Hippocampal formation (tissue), 2 donors: ENCODE results near the gene OR13F1.
"Not testable (repeated sequence)": the region's sequence is repeated elsewhere in the genome, so short reads cannot be mapped to it uniquely, and the experiment has no call there.

Source experiments
- DNase-seq, 2 donors: peaks; one replicate each; lab custom pipeline; 2025; lab: John Stamatoyannopoulos, UW

OR13F1 gene, protein sequence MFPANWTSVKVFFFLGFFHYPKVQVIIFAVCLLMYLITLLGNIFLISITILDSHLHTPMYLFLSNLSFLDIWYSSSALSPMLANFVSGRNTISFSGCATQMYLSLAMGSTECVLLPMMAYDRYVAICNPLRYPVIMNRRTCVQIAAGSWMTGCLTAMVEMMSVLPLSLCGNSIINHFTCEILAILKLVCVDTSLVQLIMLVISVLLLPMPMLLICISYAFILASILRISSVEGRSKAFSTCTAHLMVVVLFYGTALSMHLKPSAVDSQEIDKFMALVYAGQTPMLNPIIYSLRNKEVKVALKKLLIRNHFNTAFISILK

DNA sequence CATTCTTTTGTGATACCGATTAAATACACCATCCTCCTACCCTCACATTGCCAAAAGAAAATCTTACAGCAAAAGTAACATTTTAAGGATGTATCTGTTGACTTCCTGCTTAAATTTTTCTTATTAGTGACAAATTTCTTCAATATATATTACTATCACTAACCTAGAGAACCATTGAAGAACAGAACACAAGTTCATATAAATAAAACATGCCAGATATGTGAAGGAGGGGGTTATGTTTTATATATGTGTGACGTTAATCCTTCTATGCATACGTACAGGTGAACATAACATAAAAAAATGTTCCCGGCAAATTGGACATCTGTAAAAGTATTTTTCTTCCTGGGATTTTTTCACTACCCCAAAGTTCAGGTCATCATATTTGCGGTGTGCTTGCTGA, at the start of gene OR13F1:
TSS of gene OR13F1 (plus strand) at position 301 of the 400 bp plus-strand sequence. CDS start at position 301, 0 bp downstream.
- no peak for DNase-seq

DNA sequence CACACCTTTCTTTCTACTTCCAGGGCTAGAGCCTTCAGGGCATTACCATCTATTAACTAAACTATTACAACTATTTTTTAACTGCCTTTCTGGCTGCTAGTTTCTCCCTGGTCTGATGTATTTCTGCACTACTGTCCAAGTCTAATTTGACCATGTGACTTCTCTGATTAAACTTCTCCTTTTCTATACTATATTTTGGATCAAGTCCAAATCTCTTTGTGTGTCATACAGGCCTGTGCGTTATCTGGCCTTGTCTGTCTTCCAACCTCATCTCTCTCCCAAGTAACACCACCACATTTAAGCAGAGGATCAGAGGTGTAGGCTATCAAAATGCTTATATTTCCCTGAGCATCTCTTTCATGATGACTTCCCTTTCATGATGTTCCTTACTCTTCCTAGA, 47.2 kb upstream of the OR13F1 start:
- no peak for DNase-seq

DNA sequence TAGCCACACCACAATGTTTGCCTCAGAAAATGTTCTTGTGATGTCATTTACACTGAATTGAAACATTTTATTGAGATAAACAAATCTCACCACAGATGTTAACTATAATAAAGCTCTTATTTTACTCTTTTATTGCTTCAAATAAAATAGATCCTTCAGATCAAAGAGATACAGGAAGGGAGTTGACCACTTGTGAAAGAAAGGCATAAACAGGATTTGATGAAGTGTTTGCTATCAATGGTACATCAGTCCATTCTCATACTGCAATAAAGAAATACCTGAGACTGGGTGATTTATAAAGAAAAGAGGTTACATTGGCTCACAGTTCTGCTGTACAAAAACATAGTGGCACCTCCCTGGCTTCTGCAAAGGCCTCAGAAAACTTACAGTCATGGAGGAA, 40.2 kb upstream of the OR13F1 start:
- DNase-seq: no peak

DNA sequence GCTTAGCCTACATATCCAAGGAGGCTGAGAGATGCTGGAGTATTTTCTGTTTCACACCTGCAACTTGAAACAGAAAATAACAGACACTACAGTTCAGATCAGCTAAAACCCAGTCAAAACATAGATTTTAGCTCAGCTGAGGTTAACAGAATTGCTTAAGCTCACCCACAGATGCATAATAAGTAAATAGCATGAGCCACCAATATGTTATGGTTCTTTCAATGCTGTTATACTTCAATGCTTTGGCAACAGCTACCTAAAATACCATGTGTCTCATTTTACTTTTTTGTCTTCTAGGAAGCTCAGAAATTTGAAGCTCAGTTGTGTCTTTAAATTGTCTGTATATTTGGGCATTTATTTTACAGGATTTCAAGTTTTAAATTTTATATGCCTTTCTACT, 35.8 kb upstream of the OR13F1 start:
- no peak for DNase-seq

DNA sequence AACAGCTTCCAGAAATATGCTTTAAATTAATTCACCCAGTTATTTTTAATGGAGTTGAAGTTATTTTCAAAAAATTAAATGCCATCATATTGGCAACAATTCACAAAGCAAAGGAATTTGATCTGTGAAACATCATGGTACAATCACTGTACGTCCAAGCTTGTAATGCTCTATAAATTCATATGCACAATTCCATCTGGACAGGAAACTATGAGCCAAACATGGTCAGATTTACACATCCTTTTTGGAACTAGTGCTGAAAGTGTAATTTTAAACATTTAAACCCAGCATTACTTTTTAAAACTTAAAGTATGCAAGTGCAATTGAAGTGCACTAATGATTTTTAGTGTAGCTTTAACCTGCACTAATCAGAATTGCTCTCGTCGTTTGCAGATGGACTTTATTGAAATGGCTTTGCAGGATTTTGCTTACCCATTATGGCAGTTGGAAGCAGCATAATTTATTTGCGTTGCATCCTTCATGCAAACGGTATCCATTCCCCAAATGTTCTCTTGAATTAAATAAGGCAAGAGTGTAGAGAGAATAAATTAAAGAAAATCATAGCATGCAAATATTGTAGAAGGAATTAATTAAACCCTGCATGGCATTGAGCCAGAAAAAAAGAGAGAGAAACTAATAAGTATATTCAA, 21.0 kb upstream of the OR13F1 start:
- DNase-seq: no peak

DNA sequence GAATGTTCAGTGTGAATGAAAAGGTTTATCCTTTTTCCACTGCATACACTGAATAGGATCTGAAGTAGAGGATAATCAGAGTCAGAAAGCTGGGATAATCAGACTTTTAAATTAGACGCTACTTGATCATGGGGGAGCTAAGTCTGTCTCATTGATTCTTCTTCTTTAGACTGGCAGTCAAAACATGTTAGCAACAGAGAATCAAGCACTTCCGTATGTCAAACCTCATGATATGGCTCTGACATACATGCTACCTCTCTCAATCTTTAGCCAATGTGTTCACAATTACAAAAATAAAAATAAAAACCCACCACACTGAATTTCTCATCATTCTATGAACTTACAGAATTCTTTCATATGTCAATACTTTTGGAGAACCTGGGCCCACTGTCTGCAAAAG, 19.0 kb upstream of the OR13F1 start:
- no peak for DNase-seq

DNA sequence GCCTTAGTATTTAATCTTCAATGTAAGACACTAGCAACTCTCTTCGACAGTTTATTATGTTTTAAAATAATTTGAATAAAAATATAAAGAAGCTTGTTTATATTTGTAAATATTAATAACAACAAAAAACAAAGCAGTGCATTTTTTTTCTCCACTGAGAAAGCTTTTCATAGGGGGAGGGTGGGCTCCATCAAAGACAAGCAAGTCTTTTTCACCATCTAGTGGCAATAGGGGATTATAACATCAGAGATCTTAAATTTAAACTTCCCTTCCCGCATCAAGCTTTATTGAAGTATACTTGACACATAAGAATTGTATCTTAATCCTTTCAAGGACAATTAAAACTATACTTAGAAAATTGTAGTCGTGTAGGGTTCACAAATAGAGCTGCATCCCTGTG, 9.3 kb upstream of the OR13F1 start:
- DNase-seq: peak in 1 of 2 donors; percentile 20

DNA sequence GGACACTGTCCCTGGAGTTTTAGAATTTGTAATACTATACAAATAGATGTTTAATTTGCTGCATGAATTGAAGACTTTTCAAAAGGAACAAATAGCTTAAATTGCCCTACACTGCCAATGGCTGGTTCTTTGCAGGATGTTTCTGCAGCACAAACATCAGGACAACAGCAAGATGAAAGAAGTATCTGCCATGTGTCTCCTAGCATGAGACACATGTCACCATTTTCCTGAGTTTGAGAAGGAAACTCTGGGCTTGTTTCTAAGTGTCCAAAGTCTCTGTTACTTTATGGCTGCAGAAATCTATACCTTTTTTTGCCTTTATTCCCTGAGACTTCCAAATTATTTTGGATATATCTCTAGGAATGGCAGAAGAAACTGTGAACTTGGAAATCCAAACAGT, 623 bp upstream of the OR13F1 start:
- DNase-seq: no peak

DNA sequence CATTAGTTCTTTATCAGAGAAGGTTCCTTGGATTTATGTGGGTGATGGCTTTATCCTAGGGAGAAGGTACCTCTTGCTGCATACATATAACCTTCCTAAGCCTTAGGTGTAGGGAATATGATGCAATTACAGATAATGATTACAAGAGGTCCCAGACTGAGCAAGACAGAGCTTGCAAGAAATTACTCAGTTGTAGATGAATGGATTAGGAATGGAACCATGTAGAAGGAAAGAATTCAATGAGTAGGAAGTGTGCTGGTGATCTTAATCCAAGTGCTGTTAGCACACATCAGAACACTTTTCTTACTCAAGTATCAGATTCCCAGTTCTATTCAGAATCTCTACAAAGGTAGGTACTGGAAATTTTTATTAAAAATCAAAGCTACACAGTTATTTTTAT, 2.5 kb downstream of the OR13F1 start:
- no peak for DNase-seq

DNA sequence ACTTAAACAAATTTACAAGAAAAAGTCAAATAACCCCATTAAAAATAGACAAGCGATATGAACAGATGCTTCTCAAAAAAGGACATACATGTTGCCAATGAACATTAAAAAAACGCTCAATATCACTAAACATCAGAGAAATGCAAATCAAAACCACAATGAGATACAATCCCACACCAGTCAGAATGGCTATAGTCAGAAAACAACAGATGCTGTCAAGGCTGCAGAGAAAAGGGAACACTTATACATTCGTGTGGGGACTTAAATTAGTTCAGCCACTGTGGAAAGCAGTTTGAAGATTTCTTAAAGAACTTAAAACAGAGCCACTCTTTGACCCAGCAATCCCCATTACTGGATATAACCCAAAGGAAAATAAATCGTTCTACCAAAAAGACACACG, 10.8 kb downstream of the OR13F1 start:
- DNase-seq: no peak

DNA sequence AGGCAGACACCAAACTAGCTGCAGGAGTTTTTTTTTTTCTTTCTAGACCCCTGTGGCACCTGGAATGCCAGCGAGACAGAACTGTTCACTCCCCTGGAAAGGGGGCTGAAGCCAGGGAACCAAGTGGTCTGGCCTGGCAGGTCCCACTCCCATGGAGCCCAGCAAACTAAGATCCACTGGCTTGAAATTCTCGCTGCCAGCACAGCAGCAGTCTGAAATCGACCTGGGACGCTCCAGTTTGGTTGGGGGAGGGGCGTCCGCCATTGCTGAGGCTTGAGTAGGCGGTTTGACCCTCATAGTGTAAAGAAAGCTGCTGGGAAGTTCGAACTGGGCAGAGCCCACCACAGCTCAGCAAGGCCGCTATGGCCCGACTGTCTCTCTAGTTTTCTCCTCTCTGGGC, 16.2 kb downstream of the OR13F1 start:
- DNase-seq: not testable (repeated sequence)

DNA sequence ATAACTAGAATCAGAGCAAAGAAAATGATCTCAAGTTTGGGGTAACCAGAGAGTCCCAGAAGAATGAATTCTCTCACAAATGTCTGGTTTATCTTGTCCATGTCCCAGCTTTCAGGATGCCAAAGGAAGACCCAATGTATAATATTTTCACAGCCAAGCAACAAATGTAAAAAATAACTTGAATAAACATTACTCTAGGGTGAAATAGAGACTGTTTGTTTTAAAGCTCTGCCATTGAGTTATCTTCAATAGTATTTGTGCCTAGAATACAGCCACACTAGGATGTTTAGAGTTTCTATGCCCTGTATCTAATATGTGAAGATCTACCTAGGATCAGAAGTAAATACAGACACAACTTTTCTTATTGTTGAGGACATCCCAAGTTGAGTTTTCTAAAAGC, 23.0 kb downstream of the OR13F1 start, which contains the start of gene OR13C4:
TSS of gene OR13C4 (minus strand) at position 101 of the 400 bp plus-strand sequence. CDS start at position 101, 0 bp downstream.
- DNase-seq: no peak

DNA sequence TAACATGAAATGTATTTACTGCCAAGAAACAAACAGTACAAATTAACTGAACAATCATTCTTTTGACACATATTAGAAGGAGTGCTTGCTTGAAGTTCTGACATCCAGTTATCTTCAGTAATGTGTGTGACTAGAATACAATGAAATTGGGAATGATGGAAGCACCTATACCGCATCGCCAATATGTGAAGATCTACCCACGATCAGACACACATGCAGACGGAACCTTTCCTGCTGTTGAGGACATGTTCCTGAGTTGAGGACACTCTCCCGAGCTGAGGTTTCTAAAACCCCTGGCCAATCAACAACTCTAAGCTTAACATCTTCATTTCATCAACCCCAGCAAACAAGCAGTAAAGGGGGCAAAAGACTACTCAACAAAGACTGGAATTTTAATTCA, 32.7 kb downstream of the OR13F1 start, which contains the start of gene OR13C3:
TSS of gene OR13C3 (minus strand) at position 101 of the 400 bp plus-strand sequence. CDS start 133 bp downstream, outside the sequence.
- no peak for DNase-seq

DNA sequence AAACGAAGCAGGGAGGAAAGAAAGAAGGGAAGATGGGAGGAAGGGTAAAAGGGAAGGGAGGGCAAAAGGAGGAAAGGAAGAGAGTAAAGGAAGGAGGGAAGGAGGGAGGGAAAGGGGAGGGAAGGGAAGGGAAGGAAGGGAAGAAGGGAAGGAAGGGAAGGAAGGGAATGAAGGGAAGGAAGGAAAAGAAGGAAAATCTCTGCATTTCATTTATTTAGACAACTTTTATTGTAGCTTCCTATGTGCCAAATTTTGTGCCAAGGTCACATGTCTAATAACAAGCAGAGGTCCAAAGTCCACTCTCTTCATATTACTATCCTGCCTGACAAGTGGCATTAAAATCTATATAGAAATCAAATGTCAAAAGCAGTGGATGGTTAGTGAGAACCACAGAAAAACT, 35.2 kb downstream of the OR13F1 start:
- DNase-seq: no peak

DNA sequence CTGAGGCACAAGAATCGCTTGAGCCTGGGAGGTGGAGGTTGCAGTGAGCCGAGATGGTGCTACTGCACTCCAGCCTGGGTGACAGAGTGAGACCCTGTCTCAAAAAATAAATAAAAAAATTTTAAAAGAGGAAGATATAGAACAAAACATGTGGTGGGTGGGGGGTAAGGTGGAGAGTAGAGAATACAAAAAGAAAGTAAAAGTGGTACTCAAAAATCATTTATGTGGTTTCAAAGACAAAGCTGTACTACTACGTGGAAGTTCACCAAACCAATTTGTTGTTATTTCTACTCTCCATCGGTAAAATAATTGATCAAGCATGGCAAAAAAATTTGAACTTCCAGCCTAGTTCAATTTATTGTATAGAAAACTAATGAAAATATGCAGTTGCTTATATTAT, 40.6 kb downstream of the OR13F1 start:
- no peak for DNase-seq

DNA sequence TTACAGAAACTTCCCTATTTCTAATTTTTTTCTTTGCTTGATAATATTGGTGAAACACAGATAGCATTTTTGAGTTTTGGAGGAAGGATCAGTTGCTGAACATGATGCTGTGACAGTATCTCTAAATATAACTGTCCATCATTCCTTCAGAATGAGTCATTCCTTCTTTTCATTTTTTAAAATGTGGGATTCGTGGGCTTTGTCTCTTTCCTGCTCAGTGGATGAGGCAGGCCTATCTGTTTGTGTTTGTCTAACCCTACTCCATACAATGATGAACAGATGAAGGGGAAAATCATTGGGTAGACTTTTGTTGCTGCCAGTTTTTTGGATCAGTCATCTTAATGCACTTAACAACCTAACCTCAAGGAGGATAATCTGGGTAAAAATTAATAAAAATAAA, 49.2 kb downstream of the OR13F1 start:
- DNase-seq: no peak
